Skeletal muscle satellite cell (primary cell): Measurements from ENCODE around the gene CDYL2.
"Not testable (repeated sequence)": the region's sequence is repeated elsewhere in the genome, so short reads cannot be mapped to it uniquely, and the experiment has no call there.

Source experiments
- H3K27me3 ChIP-seq: 2 replicates; pipeline ENCODE4 v1.7.0; 2013; ENCODE audit warnings: low read length; ENCODE audit not compliant: control insufficient read depth, insufficient read depth
- H3K36me3 ChIP-seq: 2 replicates; pipeline ENCODE4 v1.7.0; 2013; ENCODE audit warnings: mild to moderate bottlenecking, control low read depth, low read length; ENCODE audit not compliant: insufficient read depth
- H3K4me1 ChIP-seq: 2 replicates; pipeline ENCODE4 v1.7.0; 2013; ENCODE audit warnings: low read length; ENCODE audit not compliant: control insufficient read depth, insufficient read depth
- H3K4me2 ChIP-seq: 2 replicates; pipeline ENCODE4 v1.7.0; 2013; ENCODE audit warnings: mild to moderate bottlenecking, low read length
- H3K4me3 ChIP-seq: 2 replicates; pipeline ENCODE4 v1.7.0; 2013; ENCODE audit warnings: low read length
- H3K9ac ChIP-seq: 2 replicates; pipeline ENCODE4 v1.7.0; 2013; ENCODE audit warnings: mild to moderate bottlenecking, low read depth, low read length, moderate library complexity
- H3K9me3 ChIP-seq: replicated peaks from 2 replicates; pipeline ENCODE4 v1.7.0; 2013; ENCODE audit warnings: mild to moderate bottlenecking, control low read depth, low read length

The CDYL2 gene

DNA sequence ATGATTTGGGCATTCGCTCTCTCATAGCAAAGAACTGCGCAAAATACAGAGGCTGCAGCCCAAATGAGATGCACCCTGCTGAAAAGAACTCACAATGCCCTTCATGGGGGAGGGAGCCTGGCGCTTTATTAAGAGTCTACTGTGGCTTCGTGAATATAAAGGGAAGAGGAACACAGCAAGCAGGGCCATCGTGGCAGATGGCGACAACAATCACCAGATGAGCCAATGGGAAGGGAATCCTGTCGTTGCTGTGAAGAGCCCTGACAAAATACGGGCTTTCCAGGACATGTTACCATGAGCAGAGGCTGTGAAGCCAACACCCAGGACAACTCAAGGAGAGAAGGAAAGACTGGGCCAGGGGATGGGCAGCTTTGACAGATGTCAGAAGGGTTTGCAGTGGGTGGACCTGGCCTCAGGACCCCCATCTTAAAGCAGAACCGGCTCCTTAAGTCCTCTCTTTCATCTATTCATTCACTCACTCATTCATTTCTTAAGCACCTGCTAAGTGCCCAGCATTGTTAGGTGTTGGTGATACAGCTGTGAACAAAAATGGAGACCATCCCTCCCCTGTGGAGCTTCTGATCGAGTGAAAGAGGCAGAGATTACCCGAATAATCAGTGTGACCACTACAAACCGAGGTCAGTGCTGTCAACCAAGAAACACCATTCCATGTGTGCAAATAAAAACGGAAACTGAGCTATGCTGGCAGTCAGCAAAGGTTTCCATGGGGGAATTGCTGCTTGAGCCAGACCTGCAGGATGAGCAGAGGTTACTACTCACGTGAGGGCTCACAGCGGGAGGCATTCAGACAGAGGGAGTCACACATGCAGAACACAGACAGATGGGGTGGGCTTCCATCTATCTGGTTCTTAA, 137.8 kb downstream of the CDYL2 start:
- Histone ChIP-seq H3K4me1 (no peaks in the 10 kb centered on the region), H3K36me3 (no peaks in the 10 kb centered on the region), H3K4me2 (no peak overlapping the region), H3K9ac (no peak overlapping the region), H3K9me3 (no peaks in the 10 kb centered on the region), H3K27me3 (no peaks in the 10 kb centered on the region), H3K4me3 (no peak overlapping the region)

DNA sequence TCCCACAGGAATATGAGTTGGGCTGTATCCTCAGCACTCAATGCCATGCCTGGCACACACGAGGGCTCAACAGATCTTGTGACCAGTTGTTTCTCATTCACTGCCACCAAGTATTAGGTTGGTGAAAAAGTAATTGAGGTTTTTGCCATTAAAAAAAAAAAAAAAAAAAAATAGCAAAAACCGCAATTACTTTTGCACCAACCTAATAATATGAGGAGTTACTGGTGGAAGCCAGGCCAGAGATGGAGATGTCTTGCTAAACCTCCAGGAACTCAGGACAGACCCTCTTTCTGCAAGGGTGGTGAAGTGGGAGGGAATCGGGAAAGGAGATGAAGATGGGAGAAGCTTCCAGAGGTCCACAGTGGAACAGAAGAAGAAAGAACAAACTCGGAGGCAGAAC, 139.0 kb downstream of the CDYL2 start:
- Histone ChIP-seq H3K36me3 (no peaks in the 10 kb centered on the region), H3K4me1 (no peaks in the 10 kb centered on the region), H3K4me3 (no peak overlapping the region), H3K9me3 (no peaks in the 10 kb centered on the region), H3K4me2 (no peak overlapping the region), H3K9ac (no peak overlapping the region), H3K27me3 (no peaks in the 10 kb centered on the region)

DNA sequence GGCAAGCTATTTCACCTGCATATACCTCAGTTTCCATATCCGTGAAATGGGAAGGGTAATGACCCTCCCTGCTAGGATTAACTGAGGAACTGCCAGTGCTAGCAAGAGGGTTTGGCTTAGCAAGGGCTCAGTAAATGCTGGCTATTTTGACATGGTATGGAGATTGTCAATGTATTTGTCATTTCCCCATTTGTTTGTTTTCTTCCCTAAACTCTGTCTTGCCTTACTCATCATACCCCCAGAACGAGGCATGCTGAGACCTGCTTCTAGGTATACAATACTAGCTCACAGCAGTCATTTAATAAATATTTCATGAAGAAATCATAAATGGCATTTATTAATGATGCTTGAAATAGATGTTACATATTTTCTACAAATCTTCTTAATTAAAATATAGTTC, 139.6 kb downstream of the CDYL2 start:
- H3K9me3 ChIP-seq: no peaks in the 10 kb centered on the region
- H3K4me1 ChIP-seq: no peaks in the 10 kb centered on the region
- H3K9ac ChIP-seq: no peak overlapping the region
- H3K4me3 ChIP-seq: no peak overlapping the region
- no peak overlapping the region for H3K4me2 ChIP-seq
- no peaks in the 10 kb centered on the region for H3K36me3 ChIP-seq
- no peaks in the 10 kb centered on the region for H3K27me3 ChIP-seq

GRCh38 chr16:80664226-80664625, 140.2 kb downstream of the CDYL2 start:
- no peaks in the 10 kb centered on the region for H3K4me1 ChIP-seq
- H3K4me3 ChIP-seq: no peak overlapping the region
- no peaks in the 10 kb centered on the region for H3K9me3 ChIP-seq
- no peak overlapping the region for H3K4me2 ChIP-seq
- no peaks in the 10 kb centered on the region for H3K36me3 ChIP-seq
- H3K27me3 ChIP-seq: no peaks in the 10 kb centered on the region
- H3K9ac ChIP-seq: no peak overlapping the region

DNA sequence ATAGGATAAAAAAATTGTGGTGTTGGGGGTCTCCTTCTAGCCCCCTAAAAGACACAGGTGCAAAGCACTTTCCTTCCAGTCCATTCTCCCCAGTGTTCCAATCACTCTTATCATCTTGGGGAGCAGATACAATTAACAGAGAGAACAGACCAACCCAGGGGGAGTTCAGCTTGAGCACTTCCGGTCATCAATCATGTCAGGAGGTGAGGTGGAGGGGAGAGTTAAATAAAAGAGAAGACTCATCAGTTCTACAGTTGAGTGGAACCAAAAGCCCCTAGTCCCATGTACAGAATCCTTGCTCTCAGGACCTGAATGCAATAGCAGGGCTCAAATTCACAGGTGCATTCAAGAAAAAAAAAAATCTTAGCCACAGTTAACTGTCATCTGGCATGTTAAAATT, 141.3 kb downstream of the CDYL2 start:
- H3K27me3 ChIP-seq: no peaks in the 10 kb centered on the region
- H3K36me3 ChIP-seq: no peaks in the 10 kb centered on the region
- no peak overlapping the region for H3K9ac ChIP-seq
- no peaks in the 10 kb centered on the region for H3K4me1 ChIP-seq
- H3K9me3 ChIP-seq: no peaks in the 10 kb centered on the region
- H3K4me2 ChIP-seq: no peak overlapping the region
- no peak overlapping the region for H3K4me3 ChIP-seq

- Histone ChIP-seq H3K9ac (no peak overlapping the region), H3K4me2 (no peak overlapping the region), H3K4me3 (no peak overlapping the region), H3K36me3 (no peaks in the 10 kb centered on the region), H3K27me3 (no peaks in the 10 kb centered on the region), H3K9me3 (no peaks in the 10 kb centered on the region), H3K4me1 (no peaks in the 10 kb centered on the region)
Observed at GRCh38 chr16:80659865-80660264, 144.5 kb downstream of the CDYL2 start.

GRCh38 chr16:80656711-80657150, 147.7 kb downstream of the CDYL2 start:
- H3K4me2 ChIP-seq: no peak overlapping the region
- no peak overlapping the region for H3K4me3 ChIP-seq
- H3K9ac ChIP-seq: no peak overlapping the region
- H3K4me1 ChIP-seq: no peaks in the 10 kb centered on the region
- no peaks in the 10 kb centered on the region for H3K9me3 ChIP-seq
- no peaks in the 10 kb centered on the region for H3K27me3 ChIP-seq
- no peaks in the 10 kb centered on the region for H3K36me3 ChIP-seq

DNA sequence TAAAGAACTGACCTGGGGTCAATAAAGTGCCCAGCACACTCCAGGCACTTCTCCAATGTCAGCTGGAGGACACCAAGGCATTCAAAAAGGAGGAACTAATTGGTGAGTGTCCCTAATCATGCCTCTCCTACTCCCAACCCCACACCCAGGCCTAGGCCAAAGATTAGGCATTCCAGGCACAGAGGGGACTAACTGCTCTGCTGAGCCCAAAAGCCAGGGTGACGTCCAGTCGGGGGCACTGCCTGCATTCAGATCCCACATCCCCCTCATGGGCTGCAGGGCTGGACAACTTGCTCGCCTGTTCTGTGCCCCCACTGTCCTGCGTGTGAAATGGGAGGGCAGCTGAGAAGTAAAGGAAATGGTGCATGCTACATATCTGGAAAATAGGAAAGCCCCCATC, 148.2 kb downstream of the CDYL2 start:
- no peaks in the 10 kb centered on the region for H3K4me1 ChIP-seq
- no peak overlapping the region for H3K4me3 ChIP-seq
- H3K9me3 ChIP-seq: no peaks in the 10 kb centered on the region
- H3K27me3 ChIP-seq: no peaks in the 10 kb centered on the region
- no peak overlapping the region for H3K4me2 ChIP-seq
- H3K36me3 ChIP-seq: no peaks in the 10 kb centered on the region
- H3K9ac ChIP-seq: no peak overlapping the region

DNA sequence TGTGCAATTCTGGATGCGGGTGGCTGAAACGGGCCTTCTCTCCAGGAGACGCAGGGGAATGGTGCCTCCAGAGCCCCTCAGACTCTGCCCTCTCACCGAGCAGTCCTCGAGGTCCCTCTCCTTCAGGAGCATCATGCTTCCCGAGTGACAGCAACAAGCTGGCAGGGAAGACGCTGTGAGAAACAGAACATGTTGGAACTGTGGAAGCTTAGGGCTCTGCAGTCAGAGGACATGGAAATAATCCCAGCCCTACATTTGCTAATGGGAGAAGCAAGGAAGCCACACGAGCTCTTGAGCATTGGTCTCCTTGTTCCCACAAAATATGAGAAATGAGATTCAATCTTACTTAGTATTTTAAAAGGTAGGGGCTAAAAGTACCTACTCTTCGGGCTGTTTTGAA, 148.6 kb downstream of the CDYL2 start:
- Histone ChIP-seq H3K4me1 (no peaks in the 10 kb centered on the region), H3K4me2 (no peak overlapping the region), H3K9me3 (no peaks in the 10 kb centered on the region), H3K4me3 (no peak overlapping the region), H3K9ac (no peak overlapping the region), H3K36me3 (no peaks in the 10 kb centered on the region), H3K27me3 (no peaks in the 10 kb centered on the region)

DNA sequence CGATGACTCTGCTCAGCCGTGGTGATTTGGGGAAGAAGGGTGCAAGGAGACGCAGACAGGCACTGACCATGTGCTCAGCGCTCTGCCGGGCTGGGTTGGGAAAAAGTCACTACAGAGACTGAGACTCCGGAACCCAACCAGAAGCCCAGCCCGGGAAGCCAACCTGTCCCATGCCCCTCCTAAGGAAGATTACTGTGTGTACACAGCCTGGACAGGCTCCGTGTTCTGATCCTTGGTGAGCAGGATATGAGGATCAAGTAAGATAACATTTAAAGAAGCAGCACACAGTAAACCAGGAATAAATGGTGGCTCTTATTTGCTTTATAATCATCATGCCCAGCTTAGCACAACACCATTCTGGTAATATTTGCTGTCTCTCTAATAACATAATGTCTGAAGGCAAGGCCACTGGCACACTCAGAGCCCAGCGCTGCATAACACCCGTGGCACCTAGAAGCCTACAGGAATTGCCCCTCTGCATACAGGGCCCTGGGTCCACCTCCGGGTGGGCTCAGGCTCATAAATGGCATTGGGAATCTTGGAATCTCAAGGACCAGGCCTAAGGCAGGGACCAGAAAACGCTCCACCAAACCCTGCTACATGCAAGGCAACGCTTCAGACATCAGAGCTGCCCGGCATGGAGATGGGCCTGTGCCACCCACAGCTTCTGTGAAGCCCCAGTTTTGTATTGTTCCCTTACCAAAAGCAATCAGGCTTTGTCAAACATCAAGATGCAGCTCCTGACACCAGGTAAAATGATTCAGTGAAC, 150.1 kb downstream of the CDYL2 start:
- no peaks in the 10 kb centered on the region for H3K9me3 ChIP-seq
- H3K4me1 ChIP-seq: no peaks in the 10 kb centered on the region
- no peak overlapping the region for H3K4me3 ChIP-seq
- no peak overlapping the region for H3K9ac ChIP-seq
- no peaks in the 10 kb centered on the region for H3K36me3 ChIP-seq
- no peaks in the 10 kb centered on the region for H3K27me3 ChIP-seq
- no peak overlapping the region for H3K4me2 ChIP-seq

DNA sequence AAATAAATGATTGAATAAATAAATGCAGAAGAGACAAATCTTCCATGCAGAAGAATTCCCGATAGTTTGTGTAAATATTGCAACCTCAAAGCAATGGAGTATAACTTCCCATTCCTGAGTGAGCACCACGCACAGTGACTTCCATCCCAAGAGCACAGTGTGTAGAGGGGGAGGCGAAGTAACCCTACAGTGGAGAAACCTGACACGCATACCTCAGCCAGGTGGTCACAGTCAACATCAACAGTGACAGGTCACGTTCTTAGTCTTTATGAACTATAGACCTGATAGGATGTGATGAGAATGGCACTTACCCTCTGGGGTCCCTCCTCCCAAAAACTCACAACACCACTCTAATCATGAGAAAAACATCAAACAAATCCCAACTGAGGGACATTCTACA, 152.0 kb downstream of the CDYL2 start:
- no peaks in the 10 kb centered on the region for H3K4me1 ChIP-seq
- no peak overlapping the region for H3K4me2 ChIP-seq
- H3K36me3 ChIP-seq: no peaks in the 10 kb centered on the region
- H3K9ac ChIP-seq: no peak overlapping the region
- H3K27me3 ChIP-seq: no peaks in the 10 kb centered on the region
- no peaks in the 10 kb centered on the region for H3K9me3 ChIP-seq
- no peak overlapping the region for H3K4me3 ChIP-seq

GRCh38 chr16:80650281-80650680, 154.1 kb downstream of the CDYL2 start:
- H3K4me2 ChIP-seq, H3K4me3 ChIP-seq, H3K36me3 ChIP-seq, H3K4me1 ChIP-seq, H3K27me3 ChIP-seq, H3K9me3 ChIP-seq, H3K9ac ChIP-seq: not testable (repeated sequence)
